GM12878 (cell line): ENCODE results near the gene VCL. TPM values are rescaled to one million over a fixed set of nuclear protein-coding genes. Genes with fewer than 3 reads are reported as not detected.
A peak's percentile ranks its signal among the peaks of the same experiment; 100 is the strongest.

Experiments used
- BHLHE40 ChIP-seq, 2 experiments: fragments of 450-650 bp in 1 of 2; IDR thresholded peaks; 2 replicates each; pipeline ENCODE4 v1.6.1; 2011 to 2017; ENCODE audit warnings: low read depth in 2 of 2, borderline replicate concordance in 1 of 2, improper control_type of control experiment in 1 of 2, low read length in 1 of 2, mild to moderate bottlenecking in 1 of 2
- CBFB ChIP-seq: IDR thresholded peaks from 2 replicates; pipeline ENCODE4 v1.6.1; 2016; ENCODE audit warnings: antibody characterized with exemption, low read depth
- CTCF ChIP-seq, 3 experiments: IDR thresholded peaks in 2 of 3; conservative IDR thresholded peaks in 1 of 3; 2 replicates each; pipeline ENCODE4 v1.5.1; 2011; ENCODE audit warnings: low read depth in 3 of 3, low read length in 3 of 3, mild to moderate bottlenecking in 3 of 3, control low read depth in 2 of 3, moderate library complexity in 2 of 3, inconsistent platforms in 1 of 3, mixed read lengths in 1 of 3; ENCODE audit not compliant: control insufficient read depth in 2 of 3, insufficient read depth in 1 of 3; ENCODE audit errors: extremely low read depth in 1 of 3
- IRF3 ChIP-seq: fragments of 450-650 bp; IDR thresholded peaks from 2 replicates; pipeline ENCODE4 v1.6.1; 2014; ENCODE audit warnings: mild to moderate bottlenecking
- MLLT1 ChIP-seq: fragments of 450-650 bp; IDR thresholded peaks from 2 replicates; pipeline ENCODE4 v1.6.1; 2016; ENCODE audit warnings: mild to moderate bottlenecking
- MTA3 ChIP-seq: IDR thresholded peaks from 2 replicates; pipeline ENCODE4 v1.6.1; 2012; ENCODE audit warnings: low read length, inconsistent platforms, borderline replicate concordance
- REST ChIP-seq: IDR thresholded peaks from 2 replicates; pipeline ENCODE4 v1.6.1; 2012; ENCODE audit warnings: mild to moderate bottlenecking, low read depth, low read length
- TCF3 ChIP-seq: IDR thresholded peaks from 2 replicates; pipeline ENCODE4 v1.6.1; 2012; ENCODE audit warnings: low read depth, mild to moderate bottlenecking, low read length, borderline replicate concordance; ENCODE audit not compliant: insufficient read depth
- polyA plus RNA-seq, 11 experiments: library from polyadenylated mRNA; depleted of rRNA in 4 of 11; unstranded in 6 of 11; stranded (reverse) in 5 of 11; fragments of >200 nt; fragmentation: Nextera tagmentation in 4 of 11; fragmentation: Illumina TruSeq in 1 of 11; extraction: Ambion mirVana in 4 of 11; extraction: Trizol in 1 of 11; gene quantifications; 1 replicate in 1 of 11; 2 replicates in 10 of 11; pipeline versions ENCODE4 v1.2.1 to v1.2.3, GENCODE V29; 2011 to 2016; ENCODE audit warnings: inconsistent platforms in 2 of 11, missing spikeins in 2 of 11, low read depth in 1 of 11
- total RNA-seq, 4 experiments: library from RNA; depleted of rRNA in 3 of 4; stranded (reverse); fragments of >200 nt in 3 of 4; fragmentation: Illumina TruSeq in 1 of 4; extraction: Trizol in 1 of 4; gene quantifications; 2 replicates each; pipeline versions ENCODE4 v1.2.1 to v1.2.3, GENCODE V29; 2013 to 2021

Gene VCL
- total and polyA plus RNA-seq, 10 of the 15 experiments (the other 5 are each of a cell fraction or from before 2014, with no cell fraction given): 6.7 to 54.6 (median 24.3) TPM

GRCh38 chr10:73991884-73992245 lies 6.1 kb upstream of the VCL start (continued):
- TF ChIP-seq MTA3 (no peak), BHLHE40 (IDR thresholded peaks at IDR 0.05; ENCODE audit: borderline replicate concordance in 1 of 2, low read depth in 2 of 2, low read length in 1 of 2) (0 out of 4 replicates have a peak, but pooled peaks of 1 of the 2 experiments have one; percentile 25), TCF3 (no peak), REST (0 out of 2 replicates have a peak, but pooled peaks have one; percentile 23), CTCF (IDR thresholded peaks at IDR 0.05 in 2 of 3, conservative IDR thresholded peaks at IDR 0.05 in 1 of 3; ENCODE audit: control insufficient read depth in 2 of 3, extremely low read depth in 1 of 3, insufficient read depth in 1 of 3, low read depth in 3 of 3, low read length in 3 of 3) (no peak), IRF3 (no peak), MLLT1 (peak; percentile 41; the same call in 1 of the 2 replicates), CBFB (no peak)
